ENCODE measurements around the gene BDKRB1. TPM values are rescaled to one million over a fixed set of nuclear protein-coding genes. Genes with fewer than 3 reads are reported as not detected.

BDKRB1 gene
- total RNA-seq (2021; ENCODE audit: unreplicated experiment) (not detected), Bru-seq, nascent RNA (not detected), BruChase-seq, experiment 1, labeled RNA remaining after a 2-hour chase (not detected), BruChase-seq, experiment 2, labeled RNA remaining after a 6-hour chase (percentile 17 among the genes with signal in this experiment)
- not detected for polyA plus RNA-seq (2012; ENCODE audit: insufficient read length)
- long read RNA-seq = 0 reads

- TF ChIP-seq TCF7L2 (IDR thresholded peaks at IDR 0.05; ENCODE audit: low read depth, low read length) = no peak
- TF ChIP-seq, protein P1, sequence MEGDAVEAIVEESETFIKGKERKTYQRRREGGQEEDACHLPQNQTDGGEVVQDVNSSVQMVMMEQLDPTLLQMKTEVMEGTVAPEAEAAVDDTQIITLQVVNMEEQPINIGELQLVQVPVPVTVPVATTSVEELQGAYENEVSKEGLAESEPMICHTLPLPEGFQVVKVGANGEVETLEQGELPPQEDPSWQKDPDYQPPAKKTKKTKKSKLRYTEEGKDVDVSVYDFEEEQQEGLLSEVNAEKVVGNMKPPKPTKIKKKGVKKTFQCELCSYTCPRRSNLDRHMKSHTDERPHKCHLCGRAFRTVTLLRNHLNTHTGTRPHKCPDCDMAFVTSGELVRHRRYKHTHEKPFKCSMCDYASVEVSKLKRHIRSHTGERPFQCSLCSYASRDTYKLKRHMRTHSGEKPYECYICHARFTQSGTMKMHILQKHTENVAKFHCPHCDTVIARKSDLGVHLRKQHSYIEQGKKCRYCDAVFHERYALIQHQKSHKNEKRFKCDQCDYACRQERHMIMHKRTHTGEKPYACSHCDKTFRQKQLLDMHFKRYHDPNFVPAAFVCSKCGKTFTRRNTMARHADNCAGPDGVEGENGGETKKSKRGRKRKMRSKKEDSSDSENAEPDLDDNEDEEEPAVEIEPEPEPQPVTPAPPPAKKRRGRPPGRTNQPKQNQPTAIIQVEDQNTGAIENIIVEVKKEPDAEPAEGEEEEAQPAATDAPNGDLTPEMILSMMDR (IDR thresholded peaks at IDR 0.05) = no peak
- TF ChIP-seq POLR2AphosphoS5 (IDR thresholded peaks at IDR 0.05; ENCODE audit: low read depth, low read length) = no peak
- TF ChIP-seq SIN3A (IDR thresholded peaks at IDR 0.05; ENCODE audit: borderline replicate concordance, insufficient read depth, low read depth, low read length) = no peak
- no peak for TF ChIP-seq REST (IDR thresholded peaks at IDR 0.05; ENCODE audit: insufficient read depth in 1 of 2, low read depth in 2 of 2, low read length in 1 of 2)
- intact Hi-C loops (cut with micrococcal nuclease; ENCODE audit: unreplicated experiment) = no loop called here
- Histone ChIP-seq H3K4me3 (ENCODE audit: low read depth in 2 of 2, low read length in 2 of 2) (no peak within 1 kb of the TSS), H3K27ac (ENCODE audit: low read length) (no peak within 1 kb of the TSS), H3K27me3 (ENCODE audit: control insufficient read depth, insufficient read depth, low read length) (peaks cover 8% of the 10 kb centered on the region), H3K4me1 (ENCODE audit: control insufficient read depth, insufficient read depth, low read length) (no peaks in the 10 kb centered on the region), H3K36me3 (ENCODE audit: control insufficient read depth, insufficient read depth, low read length) (no peaks in the 10 kb centered on the region), H3K9me3 (ENCODE audit: control insufficient read depth, insufficient read depth, low read depth, low read length) (peaks cover 4% of the 10 kb centered on the region; the same call in 1 of the 2 replicates)
- ATAC-seq = no peak
- no peak for DNase-seq (ENCODE audit: low read depth, low spot score)
- BruUV-seq (replicated peaks) = no TSS peak
- CTCF ChIA-PET = no interaction called here
- in situ Hi-C loops (cut with HindIII; ENCODE audit: low pct_unique_long_range_greater_than_20kb, low sequenced_read_pairs) = no loop called here
- POLR2A ChIA-PET = no interaction called here
Measured at GRCh38 chr14:96255501-96256366, at the start of gene BDKRB1. Gene BDKRB1, plus strand, starts transcription at chr14:96256210. Its CDS starts 7,473 bp downstream, at chr14:96263683.

DNA sequence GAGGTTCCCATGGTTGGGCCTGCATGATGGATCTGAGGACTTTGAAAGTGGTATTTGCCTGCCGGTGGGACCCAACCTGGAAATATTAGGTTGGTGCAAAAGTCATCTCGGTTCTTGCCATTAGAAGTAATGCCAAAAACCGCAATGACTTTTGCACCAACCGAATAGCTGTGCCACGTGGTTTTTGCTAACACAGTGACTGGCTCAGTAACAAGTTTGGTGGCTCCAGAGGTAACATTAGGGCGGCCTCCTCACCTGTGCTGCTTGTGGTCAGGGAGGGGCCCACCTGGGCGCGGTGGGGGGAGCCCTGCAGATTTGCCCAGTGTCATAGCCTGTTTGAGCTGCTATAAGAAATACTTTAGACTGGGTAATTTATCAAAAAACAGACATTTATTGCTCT lies 49.5 kb upstream of the BDKRB1 start:
- H3K27ac ChIP-seq (ENCODE audit: low read length) = no peak overlapping the region
- no peaks in the 10 kb centered on the region for H3K4me1 ChIP-seq (ENCODE audit: control insufficient read depth, insufficient read depth, low read length)
- no peaks in the 10 kb centered on the region for H3K27me3 ChIP-seq (ENCODE audit: control insufficient read depth, insufficient read depth, low read length)
- TF ChIP-seq SIN3A (IDR thresholded peaks at IDR 0.05; ENCODE audit: borderline replicate concordance, insufficient read depth, low read depth, low read length) (no peak), TCF7L2 (IDR thresholded peaks at IDR 0.05; ENCODE audit: low read depth, low read length) (no peak), POLR2AphosphoS5 (IDR thresholded peaks at IDR 0.05; ENCODE audit: low read depth, low read length) (no peak), REST (IDR thresholded peaks at IDR 0.05; ENCODE audit: insufficient read depth in 1 of 2, low read depth in 2 of 2, low read length in 1 of 2) (no peak)
- TF ChIP-seq, protein P1 (IDR thresholded peaks at IDR 0.05) = no peak
- no TSS peak for BruUV-seq (replicated peaks)
- POLR2A ChIA-PET = no interaction called here
- no peaks in the 10 kb centered on the region for H3K9me3 ChIP-seq (ENCODE audit: control insufficient read depth, insufficient read depth, low read depth, low read length)
- in situ Hi-C loops (cut with HindIII; ENCODE audit: low pct_unique_long_range_greater_than_20kb, low sequenced_read_pairs) = no loop called here
- CTCF ChIA-PET = no interaction called here
- H3K4me3 ChIP-seq (ENCODE audit: low read depth in 2 of 2, low read length in 2 of 2) = no peak overlapping the region
- ATAC-seq = no peak
- H3K36me3 ChIP-seq (ENCODE audit: control insufficient read depth, insufficient read depth, low read length) = no peaks in the 10 kb centered on the region
- intact Hi-C loops (cut with micrococcal nuclease; ENCODE audit: unreplicated experiment) = no loop called here
- no peak for DNase-seq (ENCODE audit: low read depth, low spot score)
